Neural cell (in vitro differentiated cells): ENCODE data around the gene SDK2.

Experiments
- CTCF ChIP-seq: fragments of 450-650 bp; IDR thresholded peaks from 2 replicates; pipeline ENCODE4 v1.5.1; 2014; ENCODE audit warnings: antibody characterized with exemption, mild to moderate bottlenecking, moderate library complexity; ENCODE audit not compliant: poor library complexity, severe bottlenecking
- EP300 ChIP-seq: fragments of 450-650 bp; conservative IDR thresholded peaks from 2 replicates; pipeline ENCODE4 v1.6.1; 2014; ENCODE audit warnings: antibody characterized with exemption, mild to moderate bottlenecking, moderate library complexity; ENCODE audit not compliant: poor library complexity, severe bottlenecking
- EZH2 ChIP-seq: fragments of 200-600, 300-800 bp; shearing (Covaris generic), sonication (generic); IDR thresholded peaks from 2 replicates; pipeline ENCODE4 v1.6.1; 2014; ENCODE audit warnings: antibody characterized with exemption, low read length, borderline replicate concordance, mild to moderate bottlenecking; ENCODE audit not compliant: insufficient read depth, poor library complexity, severe bottlenecking
- MXI1 ChIP-seq: fragments of 450-650 bp; conservative IDR thresholded peaks from 2 replicates; pipeline ENCODE4 v1.6.1; 2014; ENCODE audit warnings: antibody characterized with exemption, mild to moderate bottlenecking; ENCODE audit not compliant: poor library complexity, severe bottlenecking
- POLR2AphosphoS5 ChIP-seq: IDR thresholded peaks from 2 replicates; pipeline ENCODE4 v1.6.1; 2012
- RAD21 ChIP-seq: fragments of 450-650 bp; conservative IDR thresholded peaks from 2 replicates; pipeline ENCODE4 v1.6.1; 2014; ENCODE audit warnings: antibody characterized with exemption, mild to moderate bottlenecking, moderate library complexity
- REST ChIP-seq: IDR thresholded peaks from 2 replicates; pipeline ENCODE4 v1.6.1; 2012; ENCODE audit warnings: borderline replicate concordance
- SMC3 ChIP-seq: fragments of 450-650 bp; conservative IDR thresholded peaks from 2 replicates; pipeline ENCODE4 v1.6.1; 2014; ENCODE audit warnings: antibody characterized with exemption, mild to moderate bottlenecking, moderate library complexity; ENCODE audit not compliant: poor library complexity
- TAF1 ChIP-seq: IDR thresholded peaks from 2 replicates; pipeline ENCODE4 v1.6.1; 2012; ENCODE audit warnings: low read depth

GRCh38 chr17:73455767-73456166, 188.5 kb downstream of the SDK2 start:
- TF ChIP-seq CTCF: no peak
- no peak for TF ChIP-seq SMC3
- TF ChIP-seq TAF1: no peak
- no peak for TF ChIP-seq POLR2AphosphoS5
- no peak for TF ChIP-seq EP300
- TF ChIP-seq EZH2: no peak
- no peak for TF ChIP-seq REST
- TF ChIP-seq RAD21: no peak
- no peak for TF ChIP-seq MXI1
